H9 (cell line): ENCODE results near the gene MAP3K5. TPM values are rescaled to one million over a fixed set of nuclear protein-coding genes. Genes with fewer than 3 reads are reported as not detected.

Source experiments
- DNase-seq: peaks from one replicate; pipeline ENCODE4 v3.0.0-alpha.2; 2017
- H2AFZ ChIP-seq: one replicate; pipeline ENCODE4 v1.6.1; 2013; ENCODE audit warnings: mild to moderate bottlenecking, low read length, control low read depth, moderate library complexity
- H2AK5ac ChIP-seq: 2 replicates; pipeline ENCODE4 v1.6.1; 2013; ENCODE audit warnings: low read length, control low read depth, mixed read lengths; ENCODE audit not compliant: insufficient read length
- H2BK120ac ChIP-seq: one replicate; pipeline ENCODE4 v1.6.1; 2013; ENCODE audit warnings: low read depth, mild to moderate bottlenecking, low read length, control low read depth, inconsistent platforms; ENCODE audit not compliant: poor library complexity, severe bottlenecking
- H2BK12ac ChIP-seq: 2 replicates; pipeline ENCODE4 v1.6.1; 2013; ENCODE audit warnings: low read length, control low read depth, mixed read lengths, low read depth; ENCODE audit not compliant: insufficient read length
- H2BK15ac ChIP-seq: 2 replicates; pipeline ENCODE4 v1.6.1; 2013; ENCODE audit warnings: low read depth, low read length, control low read depth
- H2BK20ac ChIP-seq: one replicate; pipeline ENCODE4 v1.6.1; 2013; ENCODE audit warnings: low read depth, mild to moderate bottlenecking, low read length, control low read depth, inconsistent platforms; ENCODE audit not compliant: poor library complexity, severe bottlenecking
- H2BK5ac ChIP-seq: 2 replicates; pipeline ENCODE4 v1.6.1; 2013; ENCODE audit warnings: low read length, control low read depth, mixed read lengths; ENCODE audit not compliant: insufficient read length
- H3K14ac ChIP-seq: 2 replicates; pipeline ENCODE4 v1.6.1; 2013; ENCODE audit warnings: low read length, control low read depth; ENCODE audit not compliant: insufficient read depth
- H3K18ac ChIP-seq: 2 replicates; pipeline ENCODE4 v1.6.1; 2013; ENCODE audit warnings: low read depth, mild to moderate bottlenecking, mixed read lengths, low read length, control low read depth; ENCODE audit not compliant: insufficient read length
- H3K23ac ChIP-seq: 2 replicates; pipeline ENCODE4 v1.6.1; 2013; ENCODE audit warnings: low read length, control low read depth, mixed read lengths, low read depth; ENCODE audit not compliant: insufficient read length
- H3K23me2 ChIP-seq: 2 replicates; pipeline ENCODE4 v1.6.1; 2013; ENCODE audit warnings: low read depth, mild to moderate bottlenecking, mixed read lengths, low read length, control low read depth; ENCODE audit not compliant: insufficient read length, poor library complexity, severe bottlenecking
- H3K27ac ChIP-seq: 2 replicates; pipeline ENCODE4 v1.5.1; 2013; ENCODE audit warnings: low read length, control low read depth, mixed read lengths, low read depth; ENCODE audit not compliant: insufficient read length
- H3K27me3 ChIP-seq: 2 replicates; pipeline ENCODE4 v1.6.1; 2013; ENCODE audit warnings: low read length, control low read depth, inconsistent platforms; ENCODE audit not compliant: insufficient read depth
- H3K4ac ChIP-seq: 2 replicates; pipeline ENCODE4 v1.6.1; 2013; ENCODE audit warnings: low read depth, mild to moderate bottlenecking, control low read depth, inconsistent platforms, low read length, moderate library complexity
- H3K4me1 ChIP-seq: 2 replicates; pipeline ENCODE4 v1.6.1; 2013; ENCODE audit warnings: low read length, control low read depth, inconsistent platforms; ENCODE audit not compliant: insufficient read depth
- H3K4me2 ChIP-seq: 2 replicates; pipeline ENCODE4 v1.6.1; 2013; ENCODE audit warnings: low read length, control low read depth, mixed read lengths; ENCODE audit not compliant: insufficient read length, insufficient read depth
- H3K56ac ChIP-seq: 2 replicates; pipeline ENCODE4 v1.6.1; 2013; ENCODE audit warnings: low read depth, mild to moderate bottlenecking, mixed read lengths, low read length, control low read depth; ENCODE audit not compliant: insufficient read length
- H3K79me1 ChIP-seq: 2 replicates; pipeline ENCODE4 v1.6.1; 2013; ENCODE audit warnings: low read depth, mild to moderate bottlenecking, moderate library complexity, low read length, control low read depth, inconsistent platforms; ENCODE audit not compliant: insufficient read depth, poor library complexity, severe bottlenecking
- H3K79me2 ChIP-seq: 2 replicates; pipeline ENCODE4 v1.6.1; 2013; ENCODE audit warnings: low read length, control low read depth, inconsistent platforms; ENCODE audit not compliant: insufficient read depth
- H3K9ac ChIP-seq: 2 replicates; pipeline ENCODE4 v1.6.1; 2013; ENCODE audit warnings: low read length, control low read depth, mixed read lengths; ENCODE audit not compliant: insufficient read length; ENCODE audit errors: extremely low read depth
- H3K9me3 ChIP-seq: one replicate; pipeline ENCODE4 v1.6.1; 2013; ENCODE audit warnings: low read depth, low read length, inconsistent platforms; ENCODE audit not compliant: control insufficient read depth
- H3T11ph ChIP-seq: one replicate; pipeline ENCODE4 v1.6.1; 2013; ENCODE audit warnings: mild to moderate bottlenecking, low read length, control low read depth, inconsistent platforms
- H4K20me1 ChIP-seq: one replicate; pipeline ENCODE4 v1.6.1; 2013; ENCODE audit not compliant: control insufficient read depth, insufficient read length, insufficient read depth
- H4K5ac ChIP-seq: 2 replicates; pipeline ENCODE4 v1.6.1; 2013; ENCODE audit warnings: low read depth, mild to moderate bottlenecking, mixed read lengths, low read length, control low read depth; ENCODE audit not compliant: insufficient read length
- H4K8ac ChIP-seq: replicated peaks from 2 replicates; pipeline ENCODE4 v1.6.1; 2013; ENCODE audit warnings: low read length, control low read depth, mixed read lengths, low read depth; ENCODE audit not compliant: insufficient read length
- H4K91ac ChIP-seq: 2 replicates; pipeline ENCODE4 v1.6.1; 2013; ENCODE audit warnings: low read depth, mild to moderate bottlenecking, moderate library complexity, mixed read lengths, low read length, control low read depth; ENCODE audit not compliant: insufficient read length
- H3K27ac Mint-ChIP-seq, 3 experiments: 2 replicates in 2 of 3; 3 replicates in 1 of 3; pipeline ENCODE4 v1.8.0; 2020 to 2021; ENCODE audit warnings: mixed read lengths in 3 of 3, mild to moderate bottlenecking in 1 of 3, moderate library complexity in 1 of 3
- H3K27me3 Mint-ChIP-seq: 2 replicates; pipeline ENCODE4 v1.8.0; 2021; ENCODE audit warnings: low read depth, mild to moderate bottlenecking, moderate library complexity, mixed read lengths
- H3K36me3 Mint-ChIP-seq, 3 experiments: 2 replicates in 2 of 3; 3 replicates in 1 of 3; pipeline ENCODE4 v1.8.0; 2020 to 2021; ENCODE audit warnings: low read depth in 3 of 3, mixed read lengths in 3 of 3; ENCODE audit not compliant: insufficient read depth in 1 of 3
- H3K4me1 Mint-ChIP-seq, 2 experiments: 2 replicates each; pipeline ENCODE4 v1.8.0; 2020; ENCODE audit warnings: mixed read lengths in 2 of 2
- H3K4me3 Mint-ChIP-seq, 2 experiments: 2 replicates in 1 of 2; 3 replicates in 1 of 2; pipeline ENCODE4 v1.8.0; 2020 to 2021; ENCODE audit warnings: mild to moderate bottlenecking in 2 of 2, mixed read lengths in 2 of 2, moderate library complexity in 1 of 2
- H3K9me3 Mint-ChIP-seq, 2 experiments: 2 replicates in 1 of 2; 3 replicates in 1 of 2; pipeline ENCODE4 v1.8.0; 2020; ENCODE audit warnings: mild to moderate bottlenecking in 2 of 2, mixed read lengths in 2 of 2, moderate library complexity in 1 of 2
- CTCF ChIP-seq: fragments of 200-600 bp; sonication (generic); conservative IDR thresholded peaks from 3 replicates; pipeline ENCODE4 v1.8.0; 2021; ENCODE audit warnings: antibody characterized with exemption, mild to moderate bottlenecking
- WGBS: extraction: QIAGEN DNeasy Blood & Tissue Kit; methylation state at CpG from one replicate; pipeline ENCODE4 v1.1.7; 2013; ENCODE audit warnings: missing lambda C conversion rate, low lambda C conversion rate, mixed read lengths; ENCODE audit not compliant: insufficient read length; ENCODE audit errors: extremely low coverage; 5-methylcytosine and 5-hydroxymethylcytosine counted together
- total RNA-seq: library from RNA; stranded (reverse); gene quantifications from 2 replicates; pipeline ENCODE4 v1.2.1, GENCODE V29; 2021

The MAP3K5 gene
- total RNA-seq, 1 experiment from 2014 or later: 1.6 TPM

GRCh38 chr6:136628996-136629395, 163.3 kb downstream of the MAP3K5 start:
- Histone ChIP-seq H2AK5ac (no peak overlapping the region), H3K27me3 (no peaks in the 10 kb centered on the region), H3K9ac (no peak overlapping the region), H3K18ac (no peak overlapping the region), H3K56ac (no peak overlapping the region), H3K9me3 (no peaks in the 10 kb centered on the region), H4K91ac (no peak overlapping the region), H4K5ac (no peak overlapping the region), H3K23ac (no peak overlapping the region), H2BK12ac (no peak overlapping the region), H3T11ph (no peak overlapping the region), H3K27ac (no peak overlapping the region), H2BK20ac (no peak overlapping the region), H3K4me2 (no peak overlapping the region), H3K23me2 (no peaks in the 10 kb centered on the region), H2AFZ (no peak overlapping the region), H4K8ac (no peak overlapping the region), H3K14ac (no peak overlapping the region), H3K79me1 (no peaks in the 10 kb centered on the region), H2BK120ac (no peak overlapping the region), H2BK15ac (no peak overlapping the region), H2BK5ac (no peak overlapping the region), H3K4me1 (no peaks in the 10 kb centered on the region), H3K4ac (no peak overlapping the region), H3K79me2 (no peaks in the 10 kb centered on the region), H4K20me1 (no peaks in the 10 kb centered on the region)
- TF ChIP-seq CTCF: no peak
- no CpG with 5 or more reads among the region's 5 CpGs for WGBS
- Mint-ChIP-seq H3K27me3 (no peaks in the 10 kb centered on the region), H3K4me3 (no peak overlapping the region), H3K27ac (no peak overlapping the region), H3K36me3 (peaks cover 0 to 2% (median 0%) of the 10 kb centered on the region in 3 experiments; a peak in 1 of 7 replicates), H3K9me3 (no peaks in the 10 kb centered on the region), H3K4me1 (peaks cover 0 to 9% of the 10 kb centered on the region in 2 experiments)
- no peak for DNase-seq
